Spinal cord (tissue), 10 donors: ENCODE data around the gene MYBPH. TPM values are rescaled to one million over a fixed set of nuclear protein-coding genes. Genes with fewer than 3 reads are reported as not detected.

Source experiments
- DNase-seq, 6 donors: peaks; one replicate each; pipeline versions ENCODE4 v3.0.0 to v3.0.0-alpha.2; 2013 to 2015; ENCODE audit warnings: low spot score in 6 of 6, low read depth in 4 of 6
- H3K27ac ChIP-seq: one replicate; pipeline ENCODE4 v1.5.1; 2013; ENCODE audit warnings: low read depth, low read length, control low read depth
- H3K27me3 ChIP-seq: one replicate; pipeline ENCODE4 v1.6.1; 2013; ENCODE audit warnings: low read length; ENCODE audit not compliant: control insufficient read depth, insufficient read depth
- H3K36me3 ChIP-seq: one replicate; pipeline ENCODE4 v1.6.1; 2013; ENCODE audit warnings: low read length; ENCODE audit not compliant: control insufficient read depth, insufficient read depth
- H3K4me1 ChIP-seq: one replicate; pipeline ENCODE4 v1.6.1; 2013; ENCODE audit warnings: low read length; ENCODE audit not compliant: control insufficient read depth, insufficient read depth
- H3K4me3 ChIP-seq: one replicate; pipeline ENCODE4 v1.5.1; 2013; ENCODE audit warnings: low read depth, low read length, control low read depth
- H3K9me3 ChIP-seq: one replicate; pipeline ENCODE4 v1.6.1; 2013; ENCODE audit warnings: low read length; ENCODE audit not compliant: control insufficient read depth, insufficient read depth
- WGBS: methylation state at CpG from one replicate; pipeline ENCODE4 v1.1.5; 2013; ENCODE audit warnings: missing lambda C conversion rate; ENCODE audit not compliant: insufficient coverage; 5-methylcytosine and 5-hydroxymethylcytosine counted together
- polyA plus RNA-seq, 2 donors: library from polyadenylated mRNA; unstranded; fragments of 120-200 nt; gene quantifications; one replicate each; pipeline ENCODE4 v1.2.1, GENCODE V29; 2013; ENCODE audit not compliant: insufficient read length in 2 of 2
- total RNA-seq, 2 donors: library from RNA; depleted of rRNA in 1 of 2; stranded (reverse); fragments of 120-200 nt in 1 of 2; fragments of >200 nt in 1 of 2; gene quantifications; one replicate each; pipeline versions ENCODE4 v1.2.3 to v1.2.4, GENCODE V29; 2013 to 2014
- donor health status: healthy.

The MYBPH gene
- total and polyA plus RNA-seq, 4 donors = 0.06 to 0.35 (median 0.24) TPM; not detected in 1

DNA sequence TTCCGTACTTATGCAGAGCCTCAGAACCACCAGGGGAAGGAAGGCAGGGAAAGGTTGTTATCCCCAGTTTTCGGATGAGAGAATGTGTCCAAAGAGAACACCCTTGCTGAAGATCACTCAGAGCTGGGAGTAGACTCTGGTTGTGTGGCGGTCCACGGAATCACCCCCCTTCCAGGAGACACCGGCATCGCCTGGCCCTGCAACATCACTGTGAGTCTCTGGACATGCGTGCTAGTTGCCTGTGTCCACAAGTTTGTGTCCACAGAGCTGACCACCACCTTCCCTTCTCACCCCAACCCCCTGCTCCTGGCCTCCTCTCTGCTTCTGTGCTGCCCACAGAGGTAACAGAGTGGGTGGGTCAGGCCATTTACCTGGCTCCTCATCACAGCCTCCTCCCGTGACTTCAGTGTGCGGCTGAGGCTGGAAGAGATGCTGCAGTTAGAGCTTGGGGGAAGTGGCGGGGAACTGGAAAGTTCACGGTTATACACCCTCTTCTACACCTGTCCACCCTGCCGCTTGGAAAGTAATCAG lies 7.3 kb downstream of the MYBPH start:
- Histone ChIP-seq H3K36me3 (peaks cover 51% of the 10 kb centered on the region), H3K27me3 (no peaks in the 10 kb centered on the region), H3K4me1 (no peaks in the 10 kb centered on the region), H3K4me3 (no peak overlapping the region), H3K9me3 (no peaks in the 10 kb centered on the region), H3K27ac (no peak overlapping the region)
- no peak for DNase-seq
- 96% methylated on average over 5 of the region's 12 CpGs for whole genome bisulfite sequencing

GRCh38 chr1:203167913-203168200 lies 7.8 kb downstream of the MYBPH start:
- no peak for DNase-seq
- Histone ChIP-seq H3K4me1 (no peaks in the 10 kb centered on the region), H3K9me3 (no peaks in the 10 kb centered on the region), H3K27ac (no peak overlapping the region), H3K36me3 (peaks cover 52% of the 10 kb centered on the region), H3K27me3 (no peaks in the 10 kb centered on the region), H3K4me3 (no peak overlapping the region)
- WGBS = 87% methylated on average over 5 of the region's 5 CpGs

- no peak for DNase-seq
- H3K27me3 ChIP-seq = no peaks in the 10 kb centered on the region
- H3K4me1 ChIP-seq = no peaks in the 10 kb centered on the region
- H3K36me3 ChIP-seq = peaks cover 57% of the 10 kb centered on the region
- no peaks in the 10 kb centered on the region for H3K9me3 ChIP-seq
- 85% methylated on average over 14 of the region's 23 CpGs for WGBS
- no peak overlapping the region for H3K27ac ChIP-seq
- no peak overlapping the region for H3K4me3 ChIP-seq
These were observed 8.4 kb downstream of the MYBPH start for GRCh38 chr1:203167026-203167912.

GRCh38 chr1:203166192-203166940 lies 9.3 kb downstream of the MYBPH start:
- H3K36me3 ChIP-seq = peaks cover 62% of the 10 kb centered on the region
- DNase-seq = no peak
- WGBS = 75% methylated on average over 13 of the region's 14 CpGs
- H3K4me1 ChIP-seq = no peaks in the 10 kb centered on the region
- no peaks in the 10 kb centered on the region for H3K27me3 ChIP-seq
- H3K9me3 ChIP-seq = no peaks in the 10 kb centered on the region
- no peak overlapping the region for H3K4me3 ChIP-seq
- H3K27ac ChIP-seq = no peak overlapping the region

DNA sequence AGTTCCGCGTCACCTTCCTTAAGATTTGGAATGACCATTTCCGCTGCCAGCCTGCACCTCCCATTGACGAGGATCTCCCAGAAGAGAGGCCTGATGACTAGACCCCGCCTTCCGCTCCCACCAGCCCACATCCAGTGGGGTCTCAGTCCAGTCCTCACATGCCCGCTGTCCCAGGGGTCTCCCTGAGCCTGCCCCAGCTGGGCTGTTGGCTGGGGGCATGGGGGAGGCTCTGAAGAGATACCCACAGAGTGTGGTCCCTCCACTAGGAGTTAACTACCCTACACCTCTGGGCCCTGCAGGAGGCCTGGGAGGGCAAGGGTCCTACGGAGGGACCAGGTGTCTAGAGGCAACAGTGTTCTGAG lies 9.8 kb downstream of the MYBPH start:
- DNase-seq = no peak
- Histone ChIP-seq H3K4me3 (no peak overlapping the region), H3K4me1 (no peaks in the 10 kb centered on the region), H3K36me3 (peaks cover 57% of the 10 kb centered on the region), H3K9me3 (no peaks in the 10 kb centered on the region), H3K27ac (no peak overlapping the region), H3K27me3 (no peaks in the 10 kb centered on the region)
- 96% methylated on average over 8 of the region's 8 CpGs for WGBS

GRCh38 chr1:203165101-203165799 lies 10.4 kb downstream of the MYBPH start:
- H3K27ac ChIP-seq = no peak overlapping the region

GRCh38 chr1:203163891-203164635 lies 11.6 kb downstream of the MYBPH start:
- no peak overlapping the region for H3K4me3 ChIP-seq
- H3K27me3 ChIP-seq = no peaks in the 10 kb centered on the region
- WGBS = 95% methylated on average over 4 of the region's 7 CpGs
- peaks cover 50% of the 10 kb centered on the region for H3K36me3 ChIP-seq
- H3K9me3 ChIP-seq = no peaks in the 10 kb centered on the region
- no peak for DNase-seq
- peaks cover 5% of the 10 kb centered on the region for H3K4me1 ChIP-seq
- H3K27ac ChIP-seq = no peak overlapping the region

More at GRCh38 chr1:203165101-203165799, 10.4 kb downstream of the MYBPH start:
- WGBS = 94% methylated on average over 28 of the region's 28 CpGs
- Histone ChIP-seq H3K36me3 (peaks cover 54% of the 10 kb centered on the region), H3K4me1 (no peaks in the 10 kb centered on the region), H3K9me3 (no peaks in the 10 kb centered on the region), H3K27me3 (no peaks in the 10 kb centered on the region), H3K4me3 (no peak overlapping the region)
- DNase-seq = no peak

- peaks cover 2% of the 10 kb centered on the region for H3K27me3 ChIP-seq
- H3K27ac ChIP-seq = no peak overlapping the region
- peaks cover 38% of the 10 kb centered on the region for H3K36me3 ChIP-seq
- no peak overlapping the region for H3K4me3 ChIP-seq
- H3K9me3 ChIP-seq = no peaks in the 10 kb centered on the region
- H3K4me1 ChIP-seq = peaks cover 8% of the 10 kb centered on the region
- DNase-seq = no peak
- WGBS = 100% methylated on average over 1 of the region's 1 CpG
These were observed 13.2 kb downstream of the MYBPH start for GRCh38 chr1:203162403-203162802.

- Histone ChIP-seq H3K4me3 (no peak overlapping the region), H3K27ac (no peak overlapping the region), H3K9me3 (no peaks in the 10 kb centered on the region), H3K36me3 (peaks cover 34% of the 10 kb centered on the region), H3K27me3 (peaks cover 2% of the 10 kb centered on the region), H3K4me1 (peaks cover 10% of the 10 kb centered on the region)
- no peak for DNase-seq
- 94% methylated on average over 9 of the region's 11 CpGs for WGBS
These were observed 13.9 kb downstream of the MYBPH start for GRCh38 chr1:203161703-203162102.
